Hepatocyte (in vitro differentiated cells): ENCODE measurements around the gene MED9. TPM values are rescaled to one million over a fixed set of nuclear protein-coding genes. Genes with fewer than 3 reads are reported as not detected.

Source experiments
- DNase-seq: peaks from one replicate; pipeline ENCODE4 v3.0.0-alpha.2; 2016; ENCODE audit warnings: low spot score
- H2AFZ ChIP-seq: fragments of 200-600 bp; sonication (generic); 2 replicates; pipeline ENCODE4 v1.6.0; 2016; ENCODE audit warnings: antibody characterized with exemption, mild to moderate bottlenecking
- H3K27ac ChIP-seq: fragments of 200-600 bp; sonication (generic); 2 replicates; pipeline ENCODE4 v1.5.1; 2016; ENCODE audit warnings: mild to moderate bottlenecking
- H3K27me3 ChIP-seq: fragments of 200-600 bp; sonication (generic); 2 replicates; pipeline ENCODE4 v1.6.1; 2016
- H3K36me3 ChIP-seq: fragments of 200-600 bp; sonication (generic); replicated peaks from 2 replicates; pipeline ENCODE4 v1.5.1; 2016; ENCODE audit warnings: low read depth; ENCODE audit not compliant: insufficient read depth
- H3K4me1 ChIP-seq: fragments of 200-600 bp; sonication (generic); 2 replicates; pipeline ENCODE4 v1.5.1; 2016; ENCODE audit warnings: mild to moderate bottlenecking, moderate library complexity; ENCODE audit not compliant: insufficient read depth
- H3K4me2 ChIP-seq: fragments of 200-600 bp; sonication (generic); 2 replicates; pipeline ENCODE4 v1.6.0; 2016
- H3K4me3 ChIP-seq: fragments of 200-600 bp; sonication (generic); 2 replicates; pipeline ENCODE4 v1.5.1; 2016; ENCODE audit warnings: mild to moderate bottlenecking
- H3K79me2 ChIP-seq: fragments of 200-600 bp; sonication (generic); 2 replicates; pipeline ENCODE4 v1.6.0; 2017; ENCODE audit warnings: mild to moderate bottlenecking
- H3K9me2 ChIP-seq: fragments of 200-600 bp; sonication (generic); replicated peaks from 2 replicates; pipeline ENCODE4 v1.6.0; 2017; ENCODE audit warnings: mild to moderate bottlenecking; ENCODE audit not compliant: insufficient read depth
- H3K9me3 ChIP-seq: fragments of 200-600 bp; sonication (generic); 2 replicates; pipeline ENCODE4 v1.5.1; 2016; ENCODE audit warnings: low read depth, mild to moderate bottlenecking
- H4K20me1 ChIP-seq: fragments of 200-600 bp; sonication (generic); 2 replicates; pipeline ENCODE4 v1.6.0; 2016; ENCODE audit warnings: mild to moderate bottlenecking; ENCODE audit not compliant: insufficient read depth, poor library complexity, severe bottlenecking
- CTCF ChIP-seq: fragments of 200-600 bp; sonication (generic); IDR thresholded peaks from 2 replicates; pipeline ENCODE4 v1.5.1; 2016; ENCODE audit warnings: antibody characterized with exemption, mild to moderate bottlenecking; ENCODE audit not compliant: poor library complexity
- EZH2 ChIP-seq: fragments of 200-600 bp; sonication (generic); IDR thresholded peaks from 2 replicates; pipeline ENCODE4 v1.6.1; 2016; ENCODE audit warnings: antibody characterized with exemption, mild to moderate bottlenecking, borderline replicate concordance
- EZH2phosphoT487 ChIP-seq: fragments of 200-600 bp; sonication (generic); IDR thresholded peaks from one replicate; pipeline ENCODE4 v1.6.1; 2018; ENCODE audit warnings: antibody characterized with exemption, mild to moderate bottlenecking, low read depth, moderate library complexity; ENCODE audit not compliant: unreplicated experiment, severe bottlenecking
- WGBS: methylation state at CpG from one replicate; pipeline ENCODE4 v1.1.6; 2016; ENCODE audit warnings: low lambda C conversion rate; ENCODE audit errors: missing lambda C conversion rate; 5-methylcytosine and 5-hydroxymethylcytosine counted together
- polyA plus RNA-seq: library from polyadenylated mRNA; unstranded; fragments of >200 nt; fragmentation: Nextera tagmentation; extraction: Ambion mirVana; gene quantifications from 2 replicates; pipeline ENCODE4 v1.2.1, GENCODE V29; 2016
- total RNA-seq: library from RNA; depleted of rRNA; stranded (reverse); fragments of >200 nt; gene quantifications from 2 replicates; pipeline ENCODE4 v1.2.3, GENCODE V29; 2014

MED9 gene
- total and polyA plus RNA-seq, 2 experiments from 2014 or later, result 17.1 to 17.3 TPM

GRCh38 chr17:17433000-17433703, 43.6 kb upstream of the MED9 start:
- H3K4me2 ChIP-seq, result no peak overlapping the region
- no peaks in the 10 kb centered on the region for H3K27me3 ChIP-seq
- H3K36me3 ChIP-seq, result no peaks in the 10 kb centered on the region
- no peaks in the 10 kb centered on the region for H4K20me1 ChIP-seq
- peak overlapping the region; percentile 48 for H3K27ac ChIP-seq
- TF ChIP-seq EZH2phosphoT487 (no peak), CTCF (no peak), EZH2 (no peak)
- WGBS, result 52% methylated on average over 6 of the region's 6 CpGs
- no peak overlapping the region for H2AFZ ChIP-seq
- no peaks in the 10 kb centered on the region for H3K79me2 ChIP-seq
- peaks cover 11% of the 10 kb centered on the region for H3K4me1 ChIP-seq
- H3K4me3 ChIP-seq, result no peak overlapping the region
- DNase-seq, result peak; percentile 62
- no peaks in the 10 kb centered on the region for H3K9me2 ChIP-seq
- no peaks in the 10 kb centered on the region for H3K9me3 ChIP-seq

- no peaks in the 10 kb centered on the region for H3K79me2 ChIP-seq
- H3K9me2 ChIP-seq, result no peaks in the 10 kb centered on the region
- no peaks in the 10 kb centered on the region for H4K20me1 ChIP-seq
- H3K4me1 ChIP-seq, result peaks cover 11% of the 10 kb centered on the region
- H3K27ac ChIP-seq, result peak overlapping the region; percentile 76
- WGBS, result 43% methylated on average over 2 of the region's 2 CpGs
- H3K36me3 ChIP-seq, result no peaks in the 10 kb centered on the region
- no peak overlapping the region for H2AFZ ChIP-seq
- no peak for DNase-seq
- H3K9me3 ChIP-seq, result no peaks in the 10 kb centered on the region
- H3K4me2 ChIP-seq, result no peak overlapping the region
- H3K27me3 ChIP-seq, result no peaks in the 10 kb centered on the region
- no peak for TF ChIP-seq CTCF
- TF ChIP-seq EZH2phosphoT487, result no peak
- no peak for TF ChIP-seq EZH2
- no peak overlapping the region for H3K4me3 ChIP-seq
These were observed 42.3 kb upstream of the MED9 start for GRCh38 chr17:17434477-17434876.

- Histone ChIP-seq H3K4me3 (no peak overlapping the region), H4K20me1 (no peaks in the 10 kb centered on the region), H3K79me2 (no peaks in the 10 kb centered on the region), H3K4me2 (no peak overlapping the region), H3K9me3 (no peaks in the 10 kb centered on the region), H3K36me3 (no peaks in the 10 kb centered on the region), H3K27ac (peak overlapping the region; percentile 76), H3K9me2 (no peaks in the 10 kb centered on the region), H2AFZ (no peak overlapping the region), H3K27me3 (no peaks in the 10 kb centered on the region), H3K4me1 (peaks cover 11% of the 10 kb centered on the region)
- TF ChIP-seq EZH2 (no peak), EZH2phosphoT487 (no peak), CTCF (no peak)
- WGBS, result 9% methylated on average over 4 of the region's 4 CpGs
- peak; percentile 81 for DNase-seq
These were observed 41.5 kb upstream of the MED9 start for GRCh38 chr17:17435323-17435722.
